HepG2 (cell line): ENCODE results near the gene HS6ST1. TPM values are rescaled to one million over a fixed set of nuclear protein-coding genes. Genes with fewer than 3 reads are reported as not detected.
A peak's percentile ranks its signal among the peaks of the same experiment; 100 is the strongest.

Source experiments
- ATM ChIP-seq: fragments of 450-650 bp; IDR thresholded peaks from 2 replicates; pipeline ENCODE4 v1.7.1; 2017; ENCODE audit warnings: mild to moderate bottlenecking, borderline replicate concordance
- HOXD1 ChIP-seq: sonication (generic); formaldehyde crosslinking; IDR thresholded peaks from 2 replicates; pipeline ENCODE4 v1.5.0; 2020; ENCODE audit warnings: missing genetic modification reagents
- MED8 ChIP-seq: sonication (generic); formaldehyde crosslinking; IDR thresholded peaks from 2 replicates; pipeline ENCODE4 v1.8.1; 2023; ENCODE audit warnings: mild to moderate bottlenecking, missing genetic modification reagents; ENCODE audit not compliant: insufficient replicate concordance
- MXI1 ChIP-seq: IDR thresholded peaks from 3 replicates; pipeline ENCODE4 v1.6.1; 2012; ENCODE audit warnings: low read depth, low read length, inconsistent platforms, borderline replicate concordance
- PAX8 ChIP-seq: sonication (generic); formaldehyde crosslinking; IDR thresholded peaks from 2 replicates; pipeline ENCODE4 v1.8.0; 2022; ENCODE audit warnings: mild to moderate bottlenecking, missing genetic modification reagents, borderline replicate concordance
- RBM39 ChIP-seq: fragments of 200-400 bp; formaldehyde crosslinking; IDR thresholded peaks from one replicate; pipeline ENCODE4 v1.6.1; 2018; ENCODE audit warnings: antibody characterized with exemption, mild to moderate bottlenecking, low read depth, low read length; ENCODE audit not compliant: poor library complexity, severe bottlenecking
- ZBTB38 ChIP-seq: sonication (generic); formaldehyde crosslinking; IDR thresholded peaks from 2 replicates; pipeline ENCODE4 v1.5.1; 2020; ENCODE audit warnings: mild to moderate bottlenecking, missing genetic modification reagents
- ZNF121 ChIP-seq: sonication (generic); formaldehyde crosslinking; IDR thresholded peaks from 2 replicates; pipeline ENCODE4 v1.5.0; 2020; ENCODE audit warnings: mild to moderate bottlenecking, missing genetic modification reagents
- ZNF790 ChIP-seq: sonication (generic); formaldehyde crosslinking; IDR thresholded peaks from 2 replicates; pipeline ENCODE4 v1.8.0; 2022; ENCODE audit warnings: missing genetic modification reagents, mild to moderate bottlenecking, borderline replicate concordance
- polyA plus RNA-seq, 8 experiments: library from polyadenylated mRNA; depleted of rRNA in 3 of 8; stranded (reverse) in 7 of 8; unstranded in 1 of 8; fragments of >200 nt; fragmentation: Illumina TruSeq in 4 of 8; extraction: Trizol in 4 of 8; gene quantifications; 2 replicates each; pipeline versions ENCODE4 v1.2.1 to v1.2.3, GENCODE V29; 2011 to 2016; ENCODE audit warnings: low read depth in 4 of 8, missing spikeins in 1 of 8, mixed read lengths in 1 of 8; ENCODE audit not compliant: insufficient read depth in 1 of 8
- total RNA-seq, 5 experiments: library from RNA; depleted of rRNA; stranded (reverse); fragments of >200 nt; fragmentation: Illumina TruSeq; extraction: Trizol; gene quantifications; 2 replicates each; pipeline ENCODE4 v1.2.3, GENCODE V29; 2016; ENCODE audit warnings: low read depth in 1 of 5
- TF ChIP-seq, protein P1 (sequence below): sonication (generic); formaldehyde crosslinking; IDR thresholded peaks from 2 replicates; pipeline ENCODE4 v1.5.0; 2020; ENCODE audit warnings: mild to moderate bottlenecking, missing genetic modification reagents, borderline replicate concordance
- TF ChIP-seq, protein P2 (sequence below): sonication (generic); formaldehyde crosslinking; IDR thresholded peaks from 2 replicates; pipeline ENCODE4 v1.4.0; 2020; ENCODE audit warnings: missing genetic modification reagents

The HS6ST1 gene
- total and polyA plus RNA-seq, 2 of the 13 experiments (the other 11 are each of a cell fraction or from before 2014, with no cell fraction given) = 34.5 to 84.6 TPM

DNA sequence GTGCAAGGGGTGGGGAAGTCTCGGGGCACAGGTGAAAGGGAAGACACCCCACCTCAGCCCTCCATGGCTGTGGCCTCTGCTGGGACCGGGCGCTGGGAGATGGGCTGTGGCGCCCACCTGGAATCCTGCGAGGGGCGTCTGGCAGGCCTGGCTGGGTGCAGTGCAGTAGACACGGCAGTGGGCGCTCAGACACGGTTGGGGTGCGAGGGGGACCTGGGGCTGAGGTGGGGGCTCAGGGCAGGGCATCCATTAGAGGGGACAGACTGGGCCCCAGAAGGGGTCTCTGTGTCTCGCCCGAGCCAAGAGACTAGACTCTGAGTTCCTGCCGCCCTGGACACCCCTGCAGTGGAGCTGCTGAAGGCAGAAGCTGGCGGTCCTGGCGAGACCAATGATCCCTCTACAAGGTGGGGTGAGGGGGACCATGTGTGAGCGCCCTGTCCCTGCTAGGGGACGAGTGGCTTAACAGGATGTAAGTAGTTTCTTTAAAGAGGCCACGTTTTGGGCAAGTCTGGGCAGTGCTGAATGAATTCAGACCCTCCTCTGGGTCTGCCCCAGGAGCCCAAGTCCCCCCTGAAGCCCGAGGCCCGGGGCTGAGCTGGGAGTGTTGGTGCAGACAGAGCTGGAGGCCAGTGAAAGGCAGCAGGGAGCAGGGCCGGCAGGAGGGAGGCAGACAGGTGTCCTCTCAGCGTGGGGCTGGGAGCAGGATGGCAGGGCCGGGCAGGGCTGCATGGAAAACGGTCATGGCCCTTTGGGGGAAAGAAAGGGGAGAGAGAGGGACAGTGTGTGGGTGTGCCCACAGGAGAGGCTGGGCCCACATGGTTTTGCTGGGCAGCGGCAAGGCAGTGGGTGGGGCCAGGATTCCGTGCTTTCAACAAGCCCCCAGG is 57.2 kb downstream of the HS6ST1 start (continued):
- TF ChIP-seq, protein P1, sequence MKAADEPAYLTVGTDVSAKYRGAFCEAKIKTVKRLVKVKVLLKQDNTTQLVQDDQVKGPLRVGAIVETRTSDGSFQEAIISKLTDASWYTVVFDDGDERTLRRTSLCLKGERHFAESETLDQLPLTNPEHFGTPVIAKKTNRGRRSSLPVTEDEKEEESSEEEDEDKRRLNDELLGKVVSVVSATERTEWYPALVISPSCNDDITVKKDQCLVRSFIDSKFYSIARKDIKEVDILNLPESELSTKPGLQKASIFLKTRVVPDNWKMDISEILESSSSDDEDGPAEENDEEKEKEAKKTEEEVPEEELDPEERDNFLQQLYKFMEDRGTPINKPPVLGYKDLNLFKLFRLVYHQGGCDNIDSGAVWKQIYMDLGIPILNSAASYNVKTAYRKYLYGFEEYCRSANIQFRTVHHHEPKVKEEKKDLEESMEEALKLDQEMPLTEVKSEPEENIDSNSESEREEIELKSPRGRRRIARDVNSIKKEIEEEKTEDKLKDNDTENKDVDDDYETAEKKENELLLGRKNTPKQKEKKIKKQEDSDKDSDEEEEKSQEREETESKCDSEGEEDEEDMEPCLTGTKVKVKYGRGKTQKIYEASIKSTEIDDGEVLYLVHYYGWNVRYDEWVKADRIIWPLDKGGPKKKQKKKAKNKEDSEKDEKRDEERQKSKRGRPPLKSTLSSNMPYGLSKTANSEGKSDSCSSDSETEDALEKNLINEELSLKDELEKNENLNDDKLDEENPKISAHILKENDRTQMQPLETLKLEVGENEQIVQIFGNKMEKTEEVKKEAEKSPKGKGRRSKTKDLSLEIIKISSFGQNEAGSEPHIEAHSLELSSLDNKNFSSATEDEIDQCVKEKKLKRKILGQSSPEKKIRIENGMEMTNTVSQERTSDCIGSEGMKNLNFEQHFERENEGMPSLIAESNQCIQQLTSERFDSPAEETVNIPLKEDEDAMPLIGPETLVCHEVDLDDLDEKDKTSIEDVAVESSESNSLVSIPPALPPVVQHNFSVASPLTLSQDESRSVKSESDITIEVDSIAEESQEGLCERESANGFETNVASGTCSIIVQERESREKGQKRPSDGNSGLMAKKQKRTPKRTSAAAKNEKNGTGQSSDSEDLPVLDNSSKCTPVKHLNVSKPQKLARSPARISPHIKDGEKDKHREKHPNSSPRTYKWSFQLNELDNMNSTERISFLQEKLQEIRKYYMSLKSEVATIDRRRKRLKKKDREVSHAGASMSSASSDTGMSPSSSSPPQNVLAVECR (CRISPR knock-in tag) = peak; percentile 11; the same call in 1 of the 2 replicates
- TF ChIP-seq ATM (no peak), ZNF790 (CRISPR knock-in tag) (no peak), ZBTB38 (0 out of 2 replicates have a peak, but pooled peaks have one; percentile 49), MXI1 (0 out of 3 replicates have a peak, but pooled peaks have one; percentile 13), PAX8 (no peak), RBM39 (peak; percentile 77), HOXD1 (no peak), MED8 (CRISPR knock-in tag) (peak; percentile 3), ZNF121 (CRISPR knock-in tag) (no peak)
- TF ChIP-seq, protein P2, sequence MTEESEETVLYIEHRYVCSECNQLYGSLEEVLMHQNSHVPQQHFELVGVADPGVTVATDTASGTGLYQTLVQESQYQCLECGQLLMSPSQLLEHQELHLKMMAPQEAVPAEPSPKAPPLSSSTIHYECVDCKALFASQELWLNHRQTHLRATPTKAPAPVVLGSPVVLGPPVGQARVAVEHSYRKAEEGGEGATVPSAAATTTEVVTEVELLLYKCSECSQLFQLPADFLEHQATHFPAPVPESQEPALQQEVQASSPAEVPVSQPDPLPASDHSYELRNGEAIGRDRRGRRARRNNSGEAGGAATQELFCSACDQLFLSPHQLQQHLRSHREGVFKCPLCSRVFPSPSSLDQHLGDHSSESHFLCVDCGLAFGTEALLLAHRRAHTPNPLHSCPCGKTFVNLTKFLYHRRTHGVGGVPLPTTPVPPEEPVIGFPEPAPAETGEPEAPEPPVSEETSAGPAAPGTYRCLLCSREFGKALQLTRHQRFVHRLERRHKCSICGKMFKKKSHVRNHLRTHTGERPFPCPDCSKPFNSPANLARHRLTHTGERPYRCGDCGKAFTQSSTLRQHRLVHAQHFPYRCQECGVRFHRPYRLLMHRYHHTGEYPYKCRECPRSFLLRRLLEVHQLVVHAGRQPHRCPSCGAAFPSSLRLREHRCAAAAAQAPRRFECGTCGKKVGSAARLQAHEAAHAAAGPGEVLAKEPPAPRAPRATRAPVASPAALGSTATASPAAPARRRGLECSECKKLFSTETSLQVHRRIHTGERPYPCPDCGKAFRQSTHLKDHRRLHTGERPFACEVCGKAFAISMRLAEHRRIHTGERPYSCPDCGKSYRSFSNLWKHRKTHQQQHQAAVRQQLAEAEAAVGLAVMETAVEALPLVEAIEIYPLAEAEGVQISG (CRISPR knock-in tag) = no peak
